Activated CD4-positive, alpha-beta memory T cell treated with anti-CD3 and anti-CD28 coated beads for 36 hours (primary cell): ENCODE results near the gene ZFYVE19. TPM values are rescaled to one million over a fixed set of nuclear protein-coding genes. Genes with fewer than 3 reads are reported as not detected.
A peak's percentile ranks its signal among the peaks of the same experiment; 100 is the strongest.

Experiments used
- CTCF ChIA-PET: fragments of 350-600 bp; sonication (Branson Sonifier 250); formaldehyde crosslinking; loops from one replicate; lab custom pipeline; 2021; ENCODE audit warnings: antibody characterized with exemption, inconsistent platforms; lab: Charles Lee
- POLR2A ChIA-PET: fragments of 350-600 bp; sonication (Branson Sonifier 250); formaldehyde crosslinking; loops from one replicate; lab custom pipeline; 2021; ENCODE audit warnings: antibody characterized with exemption; lab: Charles Lee
- DNase-seq: peaks from one replicate; pipeline ENCODE4 v3.0.0-alpha.2; 2020
- H3K27ac Mint-ChIP-seq: one replicate; pipeline ENCODE4 v1.8.0; 2021; ENCODE audit warnings: mixed read lengths
- H3K27me3 Mint-ChIP-seq: one replicate; pipeline ENCODE4 v1.8.0; 2021; ENCODE audit warnings: mixed read lengths
- H3K36me3 Mint-ChIP-seq: one replicate; pipeline ENCODE4 v1.8.0; 2021; ENCODE audit warnings: mixed read lengths
- H3K4me1 Mint-ChIP-seq: one replicate; pipeline ENCODE4 v1.8.0; 2021; ENCODE audit warnings: low read depth, mixed read lengths
- H3K4me3 Mint-ChIP-seq: one replicate; pipeline ENCODE4 v1.8.0; 2021; ENCODE audit warnings: mild to moderate bottlenecking, mixed read lengths
- H3K9me3 Mint-ChIP-seq: one replicate; pipeline ENCODE4 v1.8.0; 2021; ENCODE audit warnings: mixed read lengths
- intact Hi-C: fragments of 100-400 bp; cut with micrococcal nuclease; formaldehyde crosslinking; loops from one replicate; pipeline ENCODE4 v1.15.1; 2023
- total RNA-seq, 2 experiments: library from RNA; stranded (reverse); gene quantifications; one replicate each; pipeline ENCODE4 v1.2.3, GENCODE V29; 2021

The ZFYVE19 gene
- total RNA-seq, 2 experiments from 2014 or later: 22.8 to 26.1 TPM

- H3K27me3 Mint-ChIP-seq: peaks cover 6% of the 10 kb centered on the region
- H3K27ac Mint-ChIP-seq: no peak overlapping the region
- peak overlapping the region; percentile 64 for H3K4me3 Mint-ChIP-seq
- intact Hi-C loops: loop anchor here (10.0 kb wide), 1 partner anchor 79 kb away; the partner anchor contains the start of genes C15orf62 and GCHFR
- H3K9me3 Mint-ChIP-seq: no peaks in the 10 kb centered on the region
- no peak for DNase-seq
- peaks cover 27% of the 10 kb centered on the region for H3K4me1 Mint-ChIP-seq
- ChIA-PET CTCF (interaction anchor here (0.8 to 9.8 kb wide), 8 partner anchors 14 to 475 kb away, joined by 3 to 109 read pairs (median 3); partner anchors contain the start of gene VPS18), POLR2A (interaction anchor here (0.6 to 1.1 kb wide), 7 partner anchors 9 to 556 kb away, joined by 3 to 6 read pairs (median 4); partner anchors contain the start of genes DNAJC17, RHOV, VPS18 and ZFYVE19)
- no peaks in the 10 kb centered on the region for H3K36me3 Mint-ChIP-seq
Measured at GRCh38 chr15:40843261-40843884, 36.5 kb downstream of the ZFYVE19 start.

- peak; percentile 87 for DNase-seq
- Mint-ChIP-seq H3K27ac (no peak within 1 kb of the TSS), H3K4me1 (peaks cover 27% of the 10 kb centered on the region), H3K27me3 (peaks cover 6% of the 10 kb centered on the region), H3K36me3 (no peaks in the 10 kb centered on the region), H3K9me3 (no peaks in the 10 kb centered on the region), H3K4me3 (peak within 1 kb of the TSS; percentile 83)
- CTCF ChIA-PET: interaction anchor here (0.8 to 9.8 kb wide), 10 partner anchors 13 to 476 kb away, joined by 3 to 109 read pairs (median 3); partner anchors contain the start of gene VPS18
- intact Hi-C loops: loop anchor here (2.0 to 10.0 kb wide), 2 partner anchors 37 to 79 kb away; partner anchors contain the start of genes C15orf62, DNAJC17, GCHFR and ZFYVE19
- POLR2A ChIA-PET: interaction anchor here (0.6 to 1.1 kb wide), 8 partner anchors 8 to 555 kb away, joined by 3 to 6 read pairs (median 4); partner anchors contain the start of genes DNAJC17, RHOV, VPS18 and ZFYVE19
Measured at GRCh38 chr15:40843885-40844695, 37.2 kb downstream of the ZFYVE19 start, which contains the start of gene SPINT1. Gene SPINT1, plus strand, starts transcription at chr15:40844048. Its CDS starts 507 bp downstream, at chr15:40844555.

DNA sequence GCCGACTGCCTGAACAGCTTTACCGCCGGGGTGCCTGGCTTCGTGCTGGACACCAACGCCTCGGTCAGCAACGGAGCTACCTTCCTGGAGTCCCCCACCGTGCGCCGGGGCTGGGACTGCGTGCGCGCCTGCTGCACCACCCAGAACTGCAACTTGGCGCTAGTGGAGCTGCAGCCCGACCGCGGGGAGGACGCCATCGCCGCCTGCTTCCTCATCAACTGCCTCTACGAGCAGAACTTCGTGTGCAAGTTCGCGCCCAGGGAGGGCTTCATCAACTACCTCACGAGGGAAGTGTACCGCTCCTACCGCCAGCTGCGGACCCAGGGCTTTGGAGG, 37.8 kb downstream of the ZFYVE19 start:
- peak overlapping the region; percentile 83 for H3K4me3 Mint-ChIP-seq
- DNase-seq: peak; percentile 56
- H3K36me3 Mint-ChIP-seq: no peaks in the 10 kb centered on the region
- H3K9me3 Mint-ChIP-seq: no peaks in the 10 kb centered on the region
- H3K27me3 Mint-ChIP-seq: peaks cover 6% of the 10 kb centered on the region
- H3K4me1 Mint-ChIP-seq: peaks cover 27% of the 10 kb centered on the region
- H3K27ac Mint-ChIP-seq: no peak overlapping the region
- ChIA-PET POLR2A (interaction anchor here (1.1 kb wide), 1 partner anchor 12 kb away, joined by 3 read pairs; no protein-coding TSS in a partner anchor), CTCF (interaction anchor here (1.2 to 9.8 kb wide), 6 partner anchors 13 to 62 kb away, joined by 3 to 109 read pairs (median 4); partner anchors contain the start of gene VPS18)
- intact Hi-C loops: loop anchor here (2.0 to 10.0 kb wide), 2 partner anchors 38 to 80 kb away; partner anchors contain the start of genes C15orf62, DNAJC17, GCHFR and ZFYVE19

DNA sequence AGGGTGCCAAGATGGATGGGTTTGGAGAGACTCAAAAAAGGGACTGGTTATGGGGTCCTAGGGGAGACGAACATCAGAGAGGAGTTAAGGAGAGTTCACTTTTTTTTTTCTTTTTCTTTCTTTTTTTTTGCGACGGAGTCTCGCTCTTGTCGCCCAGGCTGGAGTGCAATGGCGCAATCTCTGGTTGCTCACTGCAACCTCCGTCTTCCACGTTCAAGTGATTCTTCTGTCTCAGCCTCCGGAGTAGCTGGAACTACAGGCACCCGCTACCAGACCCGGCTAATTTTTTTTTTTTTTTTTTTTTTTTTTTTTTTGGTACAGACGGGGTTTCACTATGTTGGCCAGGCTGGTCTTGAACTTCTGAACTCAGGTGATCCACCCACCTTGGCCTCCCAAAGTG, 38.1 kb downstream of the ZFYVE19 start:
- CTCF ChIA-PET: interaction anchor here (1.2 to 9.8 kb wide), 4 partner anchors 12 to 59 kb away, joined by 3 to 109 read pairs (median 8); partner anchors contain the start of gene VPS18
- Mint-ChIP-seq H3K4me3 (peak overlapping the region; percentile 83), H3K4me1 (peaks cover 27% of the 10 kb centered on the region), H3K9me3 (no peaks in the 10 kb centered on the region), H3K27ac (no peak overlapping the region), H3K27me3 (peaks cover 6% of the 10 kb centered on the region), H3K36me3 (no peaks in the 10 kb centered on the region)
- intact Hi-C loops: loop anchor here (2.0 to 10.0 kb wide), 2 partner anchors 38 to 80 kb away; partner anchors contain the start of genes C15orf62, DNAJC17, GCHFR and ZFYVE19
- DNase-seq: no peak
- POLR2A ChIA-PET: interaction anchor here (1.1 kb wide), 1 partner anchor 12 kb away, joined by 3 read pairs; no protein-coding TSS in a partner anchor

DNA sequence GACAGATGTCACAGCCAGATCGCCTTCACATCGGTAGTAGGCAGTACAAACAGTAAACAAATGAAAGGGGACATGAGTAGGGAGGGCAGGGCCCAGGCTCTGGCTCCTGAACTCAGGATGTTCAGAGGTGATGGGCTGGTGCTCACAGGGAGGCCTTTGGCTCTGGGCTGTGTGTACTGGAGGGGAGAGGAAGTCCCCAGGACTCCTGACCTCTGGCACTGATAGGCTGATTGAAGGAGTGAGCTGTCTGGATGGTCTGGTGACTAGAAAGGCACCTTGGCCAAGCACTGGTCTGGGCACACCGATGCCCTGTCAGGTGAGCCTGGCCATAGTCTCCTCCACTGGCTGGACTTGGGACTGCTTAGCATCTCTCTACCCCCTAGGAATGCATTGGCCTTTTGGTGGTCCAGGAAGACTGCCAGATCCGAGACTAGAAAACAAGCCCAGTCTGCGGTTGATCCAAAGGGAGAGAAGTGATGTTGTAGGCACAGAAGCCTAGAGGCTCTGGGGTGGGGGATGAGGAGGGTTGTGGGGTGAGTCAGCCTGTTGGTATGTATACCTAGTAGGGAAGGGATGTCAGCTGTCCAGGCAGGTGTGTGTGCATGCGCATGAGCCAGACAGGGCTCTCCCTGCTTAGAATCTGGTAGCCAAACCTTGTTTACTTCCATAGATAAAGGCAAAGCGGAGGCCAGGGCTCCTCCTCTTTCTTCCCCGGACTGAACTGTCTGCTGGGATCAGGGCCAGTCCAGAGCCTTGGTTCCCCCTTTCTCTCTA, 38.8 kb downstream of the ZFYVE19 start:
- H3K27ac Mint-ChIP-seq: no peak overlapping the region
- no peaks in the 10 kb centered on the region for H3K9me3 Mint-ChIP-seq
- peaks cover 27% of the 10 kb centered on the region for H3K4me1 Mint-ChIP-seq
- ChIA-PET POLR2A (no interaction called here), CTCF (interaction anchor here (1.4 to 9.8 kb wide), 3 partner anchors 12 to 49 kb away, joined by 4 to 109 read pairs (median 6); partner anchors contain the start of gene VPS18)
- no peak for DNase-seq
- no peaks in the 10 kb centered on the region for H3K36me3 Mint-ChIP-seq
- intact Hi-C loops: loop anchor here (2.0 to 10.0 kb wide), 2 partner anchors 39 to 81 kb away; partner anchors contain the start of genes C15orf62, DNAJC17, GCHFR and ZFYVE19
- peaks cover 6% of the 10 kb centered on the region for H3K27me3 Mint-ChIP-seq
- H3K4me3 Mint-ChIP-seq: peak overlapping the region; percentile 83

DNA sequence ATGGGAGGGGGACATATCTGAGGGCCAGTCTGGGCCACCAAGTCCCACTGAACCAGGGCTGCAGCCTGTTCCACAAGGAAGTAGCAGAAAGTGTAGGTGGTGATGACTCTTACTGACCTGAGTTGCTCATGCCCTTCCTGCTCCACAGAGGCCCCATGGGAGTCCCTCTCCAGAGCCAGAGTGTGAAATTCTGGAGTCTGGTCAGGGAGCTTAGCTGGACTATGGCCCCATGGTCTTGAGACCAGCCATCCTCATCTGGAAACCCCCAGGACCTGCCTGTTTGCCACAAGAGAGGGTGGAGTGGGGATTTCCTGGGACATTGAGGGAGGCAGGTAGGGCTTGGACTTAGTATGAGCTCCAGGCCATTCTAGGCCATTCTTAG, 39.9 kb downstream of the ZFYVE19 start:
- no peak for DNase-seq
- Mint-ChIP-seq H3K9me3 (no peaks in the 10 kb centered on the region), H3K4me1 (peaks cover 27% of the 10 kb centered on the region), H3K36me3 (no peaks in the 10 kb centered on the region), H3K4me3 (no peak overlapping the region), H3K27me3 (peaks cover 6% of the 10 kb centered on the region), H3K27ac (no peak overlapping the region)
- POLR2A ChIA-PET: no interaction called here
- CTCF ChIA-PET: interaction anchor here (0.5 to 9.8 kb wide), 4 partner anchors 10 to 358 kb away, joined by 3 to 109 read pairs (median 6); partner anchors contain the start of gene VPS18
- intact Hi-C loops: loop anchor here (10.0 kb wide), 1 partner anchor 82 kb away; the partner anchor contains the start of genes C15orf62 and GCHFR

DNA sequence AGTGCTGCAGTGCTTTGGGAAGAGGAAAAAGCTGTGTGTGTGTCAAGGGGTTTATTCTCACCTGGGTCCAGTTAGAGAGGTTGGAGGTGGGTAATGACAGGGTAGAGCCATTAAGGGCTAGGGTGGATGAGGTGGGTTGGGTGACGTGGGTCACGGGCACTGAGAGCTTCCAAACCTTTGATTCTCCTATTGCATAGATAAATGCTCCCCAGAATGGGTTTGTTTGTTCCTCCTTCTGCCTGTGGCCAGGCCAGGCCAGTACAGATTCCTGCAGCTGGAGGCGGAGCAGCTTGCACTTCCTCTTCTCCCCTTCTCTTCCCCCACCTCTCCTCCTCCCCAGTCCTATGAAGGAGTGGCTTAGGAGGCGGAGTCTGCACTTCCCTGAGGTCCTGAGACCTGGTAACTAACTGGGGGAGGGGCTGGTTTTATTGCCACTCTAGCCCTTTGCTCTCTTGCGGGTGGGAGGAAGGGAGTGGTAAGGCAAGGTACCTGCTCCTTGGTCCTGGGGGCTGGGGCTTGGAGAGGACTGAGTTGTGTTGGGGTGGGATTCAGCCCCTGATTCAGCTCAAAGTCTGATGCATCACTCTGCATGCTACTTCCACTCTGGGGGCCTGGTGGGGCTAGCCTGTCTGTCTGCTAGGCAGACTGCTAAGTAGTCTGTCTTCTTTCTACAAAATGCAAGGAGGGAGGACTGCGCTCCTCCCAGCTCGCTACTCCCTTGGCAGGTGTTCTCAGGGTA, 40.5 kb downstream of the ZFYVE19 start:
- Mint-ChIP-seq H3K4me1 (peaks cover 27% of the 10 kb centered on the region), H3K36me3 (no peaks in the 10 kb centered on the region), H3K4me3 (no peak overlapping the region), H3K27me3 (peaks cover 6% of the 10 kb centered on the region), H3K27ac (no peak overlapping the region), H3K9me3 (no peaks in the 10 kb centered on the region)
- POLR2A ChIA-PET: no interaction called here
- CTCF ChIA-PET: interaction anchor here (0.5 to 9.8 kb wide), 5 partner anchors 10 to 358 kb away, joined by 3 to 109 read pairs (median 5); partner anchors contain the start of gene VPS18
- no peak for DNase-seq
- intact Hi-C loops: loop anchor here (10.0 kb wide), 1 partner anchor 83 kb away; the partner anchor contains the start of genes C15orf62 and GCHFR

GRCh38 chr15:40850576-40851112, 43.8 kb downstream of the ZFYVE19 start:
- Mint-ChIP-seq H3K4me3 (no peak overlapping the region), H3K4me1 (peaks cover 14% of the 10 kb centered on the region), H3K9me3 (no peaks in the 10 kb centered on the region), H3K36me3 (no peaks in the 10 kb centered on the region), H3K27ac (no peak overlapping the region), H3K27me3 (no peaks in the 10 kb centered on the region)
- DNase-seq: no peak
- ChIA-PET CTCF (interaction anchor here (1.2 to 1.4 kb wide), 2 partner anchors 9 to 44 kb away, joined by 4 to 7 read pairs; no protein-coding TSS in a partner anchor), POLR2A (no interaction called here)
- intact Hi-C loops: no loop called here

- no peaks in the 10 kb centered on the region for H3K27me3 Mint-ChIP-seq
- H3K4me1 Mint-ChIP-seq: no peaks in the 10 kb centered on the region
- no peak overlapping the region for H3K27ac Mint-ChIP-seq
- POLR2A ChIA-PET: interaction anchor here (0.6 to 1.1 kb wide), 2 partner anchors 9 to 49 kb away, joined by 4 read pairs; partner anchors contain the start of gene SPINT1
- H3K4me3 Mint-ChIP-seq: no peak overlapping the region
- no peaks in the 10 kb centered on the region for H3K36me3 Mint-ChIP-seq
- CTCF ChIA-PET: interaction anchor here (1.1 kb wide), 1 partner anchor 24 kb away, joined by 3 read pairs; no protein-coding TSS in a partner anchor
- H3K9me3 Mint-ChIP-seq: no peaks in the 10 kb centered on the region
- intact Hi-C loops: no loop called here
- DNase-seq: no peak
Measured at GRCh38 chr15:40852529-40852928, 45.6 kb downstream of the ZFYVE19 start.
